Measurements from ENCODE around the gene ISL1.

Gene ISL1

GRCh38 chr5:51383131-51384121 lies at the start of gene ISL1:
TSS of gene ISL1 (plus strand) at chr5:51383448. CDS start at chr5:51383672, 224 bp downstream.
- DNase-seq (ENCODE audit: low spot score) (no peak), FAIRE-seq (no peak)

- no peak for FAIRE-seq
- DNase-seq (ENCODE audit: low spot score), result no peak
Observed at GRCh38 chr5:51336878-51337277, 46.4 kb upstream of the ISL1 start.

GRCh38 chr5:51345106-51345505 lies 38.1 kb upstream of the ISL1 start:
- DNase-seq (ENCODE audit: low spot score) (peak; percentile 57), FAIRE-seq (no peak)

GRCh38 chr5:51347157-51347556 lies 36.1 kb upstream of the ISL1 start:
- DNase-seq (ENCODE audit: low spot score) (no peak), FAIRE-seq (no peak)

GRCh38 chr5:51347704-51348103 lies 35.5 kb upstream of the ISL1 start:
- DNase-seq (ENCODE audit: low spot score), result no peak
- no peak for FAIRE-seq

- FAIRE-seq (no peak), DNase-seq (ENCODE audit: low spot score) (no peak)
Observed at GRCh38 chr5:51371052-51371451, 12.2 kb upstream of the ISL1 start.

- no peak for FAIRE-seq
- DNase-seq (ENCODE audit: low spot score), result no peak
Observed at GRCh38 chr5:51373880-51374523, 9.2 kb upstream of the ISL1 start.

- no peak for DNase-seq (ENCODE audit: low spot score)
- no peak for FAIRE-seq
Observed at GRCh38 chr5:51375084-51375483, 8.2 kb upstream of the ISL1 start.

GRCh38 chr5:51376509-51376908 lies 6.7 kb upstream of the ISL1 start:
- DNase-seq (ENCODE audit: low spot score), result no peak

GRCh38 chr5:51377151-51378060 lies 5.8 kb upstream of the ISL1 start:
- DNase-seq (ENCODE audit: low spot score), result no peak
- no peak for FAIRE-seq

More at GRCh38 chr5:51376509-51376908, 6.7 kb upstream of the ISL1 start:
- no peak for FAIRE-seq

GRCh38 chr5:51378061-51378409 lies 5.2 kb upstream of the ISL1 start:
- FAIRE-seq (no peak), DNase-seq (ENCODE audit: low spot score) (no peak)

- FAIRE-seq, result peak; percentile 42
- DNase-seq (ENCODE audit: low spot score), result peak; percentile 58
Observed at GRCh38 chr5:51378448-51379330, 4.6 kb upstream of the ISL1 start.

- FAIRE-seq (no peak), DNase-seq (ENCODE audit: low spot score) (no peak)
Observed at GRCh38 chr5:51379331-51379700, 3.9 kb upstream of the ISL1 start.

- FAIRE-seq (no peak), DNase-seq (ENCODE audit: low spot score) (peak; percentile 40)
Observed at GRCh38 chr5:51380603-51381207, 2.5 kb upstream of the ISL1 start.

- no peak for DNase-seq (ENCODE audit: low spot score)
- no peak for FAIRE-seq
Observed at GRCh38 chr5:51381761-51382474, 1.3 kb upstream of the ISL1 start.

GRCh38 chr5:51382521-51383130 lies 622 bp upstream of the ISL1 start:
- no peak for FAIRE-seq
- no peak for DNase-seq (ENCODE audit: low spot score)

- no peak for FAIRE-seq
- no peak for DNase-seq (ENCODE audit: low spot score)
Observed at GRCh38 chr5:51384281-51384840, 1.1 kb downstream of the ISL1 start.

GRCh38 chr5:51385216-51385615 lies 2.0 kb downstream of the ISL1 start:
- FAIRE-seq, result no peak
- DNase-seq (ENCODE audit: low spot score), result no peak

Measured in urothelium cell line (cell line).